Endothelial cell of umbilical vein (primary cell): ENCODE results near the gene ADPRH.

Source experiments
- EZH2 ChIP-seq: IDR thresholded peaks from 2 replicates; pipeline ENCODE4 v1.6.1; 2012; ENCODE audit warnings: borderline replicate concordance, low read depth, mild to moderate bottlenecking, moderate library complexity, low read length, inconsistent platforms; ENCODE audit not compliant: severe bottlenecking
- POLR2A ChIP-seq: IDR thresholded peaks from 2 replicates; pipeline ENCODE4 v1.6.1; 2012; ENCODE audit warnings: low read depth, mild to moderate bottlenecking, control low read depth, low read length
- TF ChIP-seq, protein P1 (sequence below), 2 donors: IDR thresholded peaks; 1 replicate in 1 of 2; 2 replicates in 1 of 2; pipeline ENCODE4 v1.5.1; 2011; ENCODE audit warnings: low read length in 2 of 2, mild to moderate bottlenecking in 2 of 2, moderate library complexity in 2 of 2, control low read depth in 1 of 2, inconsistent platforms in 1 of 2, low read depth in 1 of 2; ENCODE audit not compliant: insufficient read depth in 1 of 2; ENCODE audit errors: extremely low read depth in 1 of 2
- TF ChIP-seq, protein P2 (sequence below): IDR thresholded peaks from 2 replicates; pipeline ENCODE4 v1.6.1; 2011; ENCODE audit not compliant: insufficient read depth, insufficient read length

DNA sequence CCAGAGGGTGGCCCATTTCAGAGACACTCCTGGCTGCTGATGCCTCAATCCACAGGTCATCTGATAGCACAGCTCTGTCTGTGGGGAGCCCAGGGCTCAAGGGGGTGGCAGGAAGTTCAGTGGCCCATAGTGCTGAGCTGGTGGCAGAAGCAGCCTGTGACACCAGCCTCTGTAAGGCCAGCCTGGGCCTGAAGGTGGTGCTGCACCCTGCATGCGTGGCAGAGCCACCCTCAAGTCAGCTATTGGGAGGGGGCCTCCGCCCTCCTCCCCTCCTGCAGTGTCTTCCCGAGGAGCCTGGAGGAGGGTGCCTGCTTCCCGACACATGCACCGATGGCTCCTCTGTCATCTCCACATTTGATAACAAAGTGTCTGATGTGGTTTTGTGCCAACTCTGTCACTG, 21.4 kb downstream of the ADPRH start:
- TF ChIP-seq, protein P1, sequence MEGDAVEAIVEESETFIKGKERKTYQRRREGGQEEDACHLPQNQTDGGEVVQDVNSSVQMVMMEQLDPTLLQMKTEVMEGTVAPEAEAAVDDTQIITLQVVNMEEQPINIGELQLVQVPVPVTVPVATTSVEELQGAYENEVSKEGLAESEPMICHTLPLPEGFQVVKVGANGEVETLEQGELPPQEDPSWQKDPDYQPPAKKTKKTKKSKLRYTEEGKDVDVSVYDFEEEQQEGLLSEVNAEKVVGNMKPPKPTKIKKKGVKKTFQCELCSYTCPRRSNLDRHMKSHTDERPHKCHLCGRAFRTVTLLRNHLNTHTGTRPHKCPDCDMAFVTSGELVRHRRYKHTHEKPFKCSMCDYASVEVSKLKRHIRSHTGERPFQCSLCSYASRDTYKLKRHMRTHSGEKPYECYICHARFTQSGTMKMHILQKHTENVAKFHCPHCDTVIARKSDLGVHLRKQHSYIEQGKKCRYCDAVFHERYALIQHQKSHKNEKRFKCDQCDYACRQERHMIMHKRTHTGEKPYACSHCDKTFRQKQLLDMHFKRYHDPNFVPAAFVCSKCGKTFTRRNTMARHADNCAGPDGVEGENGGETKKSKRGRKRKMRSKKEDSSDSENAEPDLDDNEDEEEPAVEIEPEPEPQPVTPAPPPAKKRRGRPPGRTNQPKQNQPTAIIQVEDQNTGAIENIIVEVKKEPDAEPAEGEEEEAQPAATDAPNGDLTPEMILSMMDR (IDR thresholded peaks at IDR 0.05; ENCODE audit: extremely low read depth in 1 of 2, insufficient read depth in 1 of 2, low read depth in 1 of 2, low read length in 2 of 2), result peak; percentile 9 to 47
- TF ChIP-seq EZH2 (no peak), POLR2A (no peak)
- TF ChIP-seq, protein P2, sequence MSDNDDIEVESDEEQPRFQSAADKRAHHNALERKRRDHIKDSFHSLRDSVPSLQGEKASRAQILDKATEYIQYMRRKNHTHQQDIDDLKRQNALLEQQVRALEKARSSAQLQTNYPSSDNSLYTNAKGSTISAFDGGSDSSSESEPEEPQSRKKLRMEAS, result no peak
